Activated naive CD4-positive, alpha-beta T cell treated with anti-CD3 and anti-CD28 coated beads, Interleukin-2, amount 50 U/mL, for 72 hours (primary cell): ENCODE results near the gene RPN2. TPM values are rescaled to one million over a fixed set of nuclear protein-coding genes. Genes with fewer than 3 reads are reported as not detected.

Experiments used
- ATAC-seq, 2 donors: fragments of 150-1000 bp; cut with Tn5 transposase; 2 replicates each; pipeline ENCODE4 v1.10.0; 2021; ENCODE audit warnings: mild to moderate bottlenecking in 2 of 2, moderate library complexity in 2 of 2
- DNase-seq, 2 donors: peaks; one replicate each; pipeline ENCODE4 v3.0.0; 2021 to 2022; ENCODE audit warnings: low spot score in 2 of 2
- H3K27ac Mint-ChIP-seq, 2 donors: one replicate each; pipeline ENCODE4 v1.8.0; 2022; ENCODE audit warnings: mild to moderate bottlenecking in 2 of 2, mixed read lengths in 2 of 2
- H3K36me3 Mint-ChIP-seq, 2 donors: one replicate each; pipeline ENCODE4 v1.8.0; 2022; ENCODE audit warnings: mixed read lengths in 2 of 2
- H3K9me3 Mint-ChIP-seq, 2 donors: one replicate each; pipeline ENCODE4 v1.8.0; 2022; ENCODE audit warnings: mixed read lengths in 2 of 2
- total RNA-seq, 2 donors: library from RNA; stranded (reverse); gene quantifications; one replicate each; pipeline ENCODE4 v1.2.3, GENCODE V29; 2022

Gene RPN2
- total RNA-seq, 2 donors from 2014 or later, result 104 to 132 TPM

- DNase-seq, result no peak
These were observed 22.0 kb downstream of the RPN2 start for GRCh38 chr20:37200926-37201826.

GRCh38 chr20:37201827-37202162 lies 22.7 kb downstream of the RPN2 start:
- H3K27ac Mint-ChIP-seq, result peak overlapping the region in 1 of 2 donors; percentile 14
- no peak for DNase-seq
- H3K36me3 Mint-ChIP-seq, result peaks cover 24 to 27% of the 10 kb centered on the region in 2 donors

More at GRCh38 chr20:37200926-37201826, 22.0 kb downstream of the RPN2 start:
- Mint-ChIP-seq H3K9me3 (no peaks in the 10 kb centered on the region), H3K36me3 (peaks cover 27 to 30% of the 10 kb centered on the region in 2 donors), H3K27ac (peak overlapping the region in 1 of 2 donors; percentile 14)
- ATAC-seq, result no peak

GRCh38 chr20:37202267-37202943 lies 23.3 kb downstream of the RPN2 start:
- Mint-ChIP-seq H3K9me3 (no peaks in the 10 kb centered on the region), H3K36me3 (peaks cover 22 to 27% of the 10 kb centered on the region in 2 donors), H3K27ac (no peak overlapping the region)
- ATAC-seq (no peak), DNase-seq (peak in 1 of 2 donors; percentile 22)

More at GRCh38 chr20:37201827-37202162, 22.7 kb downstream of the RPN2 start:
- H3K9me3 Mint-ChIP-seq, result no peaks in the 10 kb centered on the region
- no peak for ATAC-seq

DNA sequence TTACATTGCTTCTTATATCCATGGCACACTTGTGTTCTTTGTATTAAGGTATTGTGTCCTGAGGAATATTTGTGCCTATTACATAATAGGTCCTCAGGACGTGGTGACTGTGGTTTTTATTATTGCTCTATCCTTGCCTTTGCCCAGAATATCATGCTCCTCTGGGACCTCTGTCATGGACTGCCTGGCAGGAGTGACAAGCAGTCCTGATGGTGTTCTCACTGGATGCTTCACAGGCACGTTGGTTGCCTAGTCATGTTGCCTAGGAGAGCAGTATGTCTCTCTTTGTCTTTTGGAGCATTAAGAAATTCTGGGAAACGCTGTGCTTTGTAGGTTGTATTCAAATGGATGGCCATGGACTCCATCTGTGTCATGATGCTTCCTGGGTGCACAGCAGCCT lies 24.9 kb downstream of the RPN2 start:
- Mint-ChIP-seq H3K9me3 (no peaks in the 10 kb centered on the region), H3K36me3 (peaks cover 22 to 32% of the 10 kb centered on the region in 2 donors), H3K27ac (peak overlapping the region in 1 of 2 donors; percentile 79)
- ATAC-seq (no peak), DNase-seq (no peak)

- DNase-seq (no peak), ATAC-seq (no peak)
- Mint-ChIP-seq H3K27ac (no peak overlapping the region), H3K9me3 (no peaks in the 10 kb centered on the region), H3K36me3 (peaks cover 22 to 32% of the 10 kb centered on the region in 2 donors)
These were observed 26.0 kb downstream of the RPN2 start for GRCh38 chr20:37205130-37205529.

DNA sequence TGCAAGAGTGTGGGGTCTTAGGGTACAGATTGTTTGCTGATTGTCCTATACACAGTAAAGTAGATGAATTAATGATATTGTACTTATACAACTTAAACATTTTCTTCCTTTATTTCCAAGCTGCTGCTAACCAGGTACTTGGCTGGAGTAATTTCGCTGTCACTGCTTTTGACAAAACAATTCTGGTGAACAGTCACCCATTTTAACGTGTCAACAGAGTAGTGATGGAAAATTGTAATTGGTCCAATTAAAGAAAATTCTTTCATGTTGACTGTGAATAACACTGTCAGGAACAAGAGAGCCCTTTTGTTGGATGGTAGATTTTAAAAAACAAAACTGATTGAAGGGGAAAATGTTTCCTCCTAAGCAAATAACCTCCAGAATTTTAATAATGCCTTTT lies 26.7 kb downstream of the RPN2 start:
- Mint-ChIP-seq H3K9me3 (no peaks in the 10 kb centered on the region), H3K27ac (peak overlapping the region in 1 of 2 donors; percentile 6), H3K36me3 (peaks cover 18 to 28% of the 10 kb centered on the region in 2 donors)
- no peak for ATAC-seq
- DNase-seq, result no peak

GRCh38 chr20:37207171-37207570 lies 28.0 kb downstream of the RPN2 start:
- DNase-seq, result no peak
- ATAC-seq, result no peak
- H3K27ac Mint-ChIP-seq, result no peak overlapping the region
- peaks cover 11 to 24% of the 10 kb centered on the region in 2 donors for H3K36me3 Mint-ChIP-seq
- H3K9me3 Mint-ChIP-seq, result no peaks in the 10 kb centered on the region

DNA sequence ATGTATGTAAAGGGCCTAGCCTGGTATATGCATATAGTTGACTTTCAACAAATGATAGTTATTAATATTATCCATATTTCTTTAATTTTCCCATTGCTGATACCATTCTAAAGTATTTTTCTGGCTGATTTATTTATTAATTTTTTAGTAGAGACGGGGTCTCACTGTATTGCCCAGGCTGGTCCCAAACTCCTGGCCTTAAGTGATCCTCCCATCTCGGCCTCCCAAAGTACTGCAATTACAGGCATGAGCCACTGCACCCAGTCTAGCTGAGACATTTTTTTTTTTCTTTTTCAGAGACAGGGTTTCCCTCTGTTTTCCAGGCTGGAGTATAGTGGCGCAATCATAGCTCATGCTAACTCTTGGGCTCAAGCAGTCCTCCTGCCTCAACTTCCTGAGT lies 30.1 kb downstream of the RPN2 start:
- no peak overlapping the region for H3K27ac Mint-ChIP-seq
- no peaks in the 10 kb centered on the region for H3K9me3 Mint-ChIP-seq
- peaks cover 7 to 17% of the 10 kb centered on the region in 2 donors for H3K36me3 Mint-ChIP-seq
- no peak for ATAC-seq
- DNase-seq, result no peak

- ATAC-seq, result no peak
- Mint-ChIP-seq H3K27ac (no peak overlapping the region), H3K36me3 (peaks cover under 1 to 11% of the 10 kb centered on the region in 2 donors), H3K9me3 (no peaks in the 10 kb centered on the region)
- no peak for DNase-seq
These were observed 30.7 kb downstream of the RPN2 start for GRCh38 chr20:37209661-37210314.

DNA sequence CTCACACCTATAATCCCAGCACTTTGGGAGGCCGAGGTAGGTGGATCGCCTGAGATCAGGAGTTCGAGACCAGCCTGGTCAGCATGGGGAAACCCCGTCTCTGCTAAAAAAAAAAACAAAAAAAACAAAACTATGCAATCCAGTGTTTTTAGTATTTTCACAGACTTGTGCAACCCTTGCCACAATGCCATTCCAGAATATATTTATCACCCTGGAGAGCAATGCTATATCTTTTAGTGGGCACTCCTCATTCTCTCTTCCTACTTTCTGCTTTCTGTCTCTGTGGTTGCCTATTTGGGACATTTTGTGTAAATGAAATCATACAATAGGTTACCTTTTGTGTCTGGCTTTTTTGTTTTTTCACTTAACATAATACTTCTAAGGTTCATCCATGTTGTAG lies 39.3 kb downstream of the RPN2 start:
- ATAC-seq (no peak), DNase-seq (no peak)
- peaks cover 6 to 11% of the 10 kb centered on the region in 2 donors for H3K36me3 Mint-ChIP-seq
- H3K27ac Mint-ChIP-seq, result peak overlapping the region in 1 of 2 donors; percentile 6
- no peaks in the 10 kb centered on the region for H3K9me3 Mint-ChIP-seq

DNA sequence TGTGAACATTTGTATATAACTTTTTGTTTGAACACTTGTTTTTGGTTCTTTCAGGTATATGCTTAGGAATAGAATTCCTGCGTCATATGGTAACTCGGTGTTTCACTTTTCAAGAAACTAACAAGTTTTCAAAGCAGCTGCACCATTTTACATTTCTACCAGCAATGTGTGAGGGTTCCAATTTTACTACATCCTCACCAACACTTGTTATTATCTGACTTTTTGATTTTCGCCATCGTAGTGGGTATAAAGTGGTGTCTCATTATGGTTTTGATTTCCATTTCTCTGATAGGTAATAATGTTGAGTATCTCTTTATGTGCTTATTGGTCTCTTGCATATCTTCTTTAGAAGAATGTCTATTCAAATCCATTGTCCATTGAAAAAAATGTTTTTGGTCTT lies 39.8 kb downstream of the RPN2 start:
- ATAC-seq, result no peak
- no peak overlapping the region for H3K27ac Mint-ChIP-seq
- no peak for DNase-seq

GRCh38 chr20:37219751-37220668 lies 40.9 kb downstream of the RPN2 start:
- Mint-ChIP-seq H3K27ac (no peak overlapping the region), H3K9me3 (no peaks in the 10 kb centered on the region), H3K36me3 (peaks cover 11 to 18% of the 10 kb centered on the region in 2 donors)
- ATAC-seq (no peak), DNase-seq (no peak)

More for the DNA sequence above, 39.8 kb downstream of the RPN2 start:
- Mint-ChIP-seq H3K9me3 (no peaks in the 10 kb centered on the region), H3K36me3 (peaks cover 10 to 11% of the 10 kb centered on the region in 2 donors)

DNA sequence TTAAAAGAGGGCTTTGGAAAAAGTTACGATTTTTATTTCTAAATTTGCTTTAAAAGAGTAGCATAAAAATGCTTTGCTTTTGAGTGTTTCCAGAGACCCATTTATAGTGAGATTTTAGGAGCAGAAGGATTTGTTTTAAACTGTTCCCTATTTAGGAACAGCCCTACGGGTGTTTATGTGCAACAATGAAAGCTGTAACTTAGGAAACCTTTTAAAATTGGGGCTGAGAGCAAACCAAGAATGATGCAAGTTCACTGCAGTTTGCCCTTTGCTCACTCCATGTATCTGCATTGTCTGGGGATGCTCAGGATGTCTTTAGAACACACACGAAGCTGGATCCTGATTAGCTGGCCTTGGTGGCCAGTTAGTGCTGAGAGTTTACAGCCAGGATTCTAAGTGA lies 41.6 kb downstream of the RPN2 start:
- Mint-ChIP-seq H3K9me3 (no peaks in the 10 kb centered on the region), H3K27ac (no peak overlapping the region), H3K36me3 (peaks cover 11 to 22% of the 10 kb centered on the region in 2 donors)
- DNase-seq (no peak), ATAC-seq (no peak)

GRCh38 chr20:37222086-37222485 lies 43.0 kb downstream of the RPN2 start:
- Mint-ChIP-seq H3K27ac (peak overlapping the region in 1 of 2 donors; percentile 72), H3K36me3 (peaks cover 11 to 22% of the 10 kb centered on the region in 2 donors), H3K9me3 (no peaks in the 10 kb centered on the region)
- no peak for DNase-seq
- no peak for ATAC-seq

- Mint-ChIP-seq H3K27ac (no peak overlapping the region), H3K36me3 (peaks cover 11 to 22% of the 10 kb centered on the region in 2 donors), H3K9me3 (no peaks in the 10 kb centered on the region)
- no peak for DNase-seq
- peak; percentile 39 to 62 for ATAC-seq
These were observed 43.9 kb downstream of the RPN2 start for GRCh38 chr20:37223053-37223452.

- Mint-ChIP-seq H3K27ac (peak overlapping the region in 1 of 2 donors; percentile 33), H3K36me3 (peaks cover 15 to 21% of the 10 kb centered on the region in 2 donors), H3K9me3 (no peaks in the 10 kb centered on the region)
These were observed 46.0 kb downstream of the RPN2 start for GRCh38 chr20:37225146-37225545.

More at GRCh38 chr20:37225146-37225545, 46.0 kb downstream of the RPN2 start:
- ATAC-seq (no peak), DNase-seq (no peak)
